Ramos (cell line): Measurements from ENCODE around the gene LMF2.

Experiments
- in situ Hi-C: fragments of 300-500 bp; cut with MboI; formaldehyde crosslinking; loops from one replicate; pipeline ENCODE4 v1.14.3; 2022; ENCODE audit warnings: low sequenced_read_pairs; ENCODE audit not compliant: unreplicated experiment

Gene LMF2

GRCh38 chr22:50505276-50505775 is 2.2 kb downstream of the LMF2 start:
- in situ Hi-C loops, result no loop called here

GRCh38 chr22:50504369-50505211 is 2.9 kb downstream of the LMF2 start:
- in situ Hi-C loops, result no loop called here

GRCh38 chr22:50503475-50504145 is 3.9 kb downstream of the LMF2 start:
- in situ Hi-C loops, result no loop called here

- in situ Hi-C loops, result no loop called here
Observed at GRCh38 chr22:50502628-50503474, 4.7 kb downstream of the LMF2 start.

- in situ Hi-C loops, result no loop called here
Observed at GRCh38 chr22:50502096-50502495, 5.4 kb downstream of the LMF2 start.

GRCh38 chr22:50500452-50500851 is 7.0 kb downstream of the LMF2 start:
- in situ Hi-C loops, result no loop called here

- in situ Hi-C loops, result no loop called here
Observed at GRCh38 chr22:50498322-50498890, 9.1 kb downstream of the LMF2 start.

GRCh38 chr22:50497093-50497492 is 10.4 kb downstream of the LMF2 start:
- in situ Hi-C loops, result no loop called here

- in situ Hi-C loops, result no loop called here
Observed at GRCh38 chr22:50490531-50491308, 16.8 kb downstream of the LMF2 start.

GRCh38 chr22:50489363-50490243 is 17.9 kb downstream of the LMF2 start:
- in situ Hi-C loops, result no loop called here

- in situ Hi-C loops, result no loop called here
Observed at GRCh38 chr22:50488886-50489285, 18.6 kb downstream of the LMF2 start.

GRCh38 chr22:50488006-50488677 is 19.4 kb downstream of the LMF2 start:
- in situ Hi-C loops, result no loop called here

GRCh38 chr22:50487290-50488005 is 20.1 kb downstream of the LMF2 start:
- in situ Hi-C loops, result no loop called here

GRCh38 chr22:50486561-50487289 is 20.8 kb downstream of the LMF2 start, which contains the start of gene MIOX:
TSS of gene MIOX (plus strand) at chr22:50486859. CDS start at chr22:50486898, 39 bp downstream.
- in situ Hi-C loops, result no loop called here

- in situ Hi-C loops, result no loop called here
Observed at GRCh38 chr22:50485221-50486131, 22.0 kb downstream of the LMF2 start.
